DMS79 (cell line): ENCODE measurements around the gene TRAIP.

Source experiments
- DNase-seq: peaks from one replicate; lab custom pipeline; 2025; lab: John Stamatoyannopoulos, UW

Gene TRAIP

GRCh38 chr3:49873623-49874022, 17.3 kb upstream of the TRAIP start:
- DNase-seq = no peak

DNA sequence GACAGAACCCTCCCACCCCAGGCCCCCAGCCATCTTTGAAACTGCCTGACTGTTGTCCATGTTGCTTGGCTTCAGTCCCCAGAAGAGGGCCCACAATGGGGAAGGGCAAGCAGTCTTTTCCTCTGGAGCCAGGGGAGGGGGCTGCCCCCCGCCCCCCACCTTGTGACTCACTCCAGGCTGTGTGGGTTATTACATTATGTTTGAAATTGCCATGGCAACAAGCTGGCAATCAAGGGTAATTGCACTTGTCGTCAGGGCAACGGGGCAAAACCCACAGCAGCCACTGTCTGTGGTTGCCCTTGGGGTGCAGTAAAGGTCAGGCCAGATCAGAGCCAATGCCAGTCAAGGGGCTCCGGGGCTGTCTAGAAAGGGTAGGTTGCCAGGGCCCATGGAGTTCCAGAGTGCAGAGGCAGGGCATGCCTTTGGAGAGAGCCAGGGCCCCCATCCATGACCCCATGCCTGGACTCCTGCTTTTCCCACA, 16.5 kb upstream of the TRAIP start:
- no peak for DNase-seq

GRCh38 chr3:49871531-49872153, 15.3 kb upstream of the TRAIP start:
- DNase-seq = no peak

- DNase-seq = no peak
Observed at GRCh38 chr3:49869525-49870126, 13.3 kb upstream of the TRAIP start, which contains the start of gene CAMKV. TSS of gene CAMKV (minus strand) at chr3:49869906. CDS start at chr3:49862388, 7,518 bp downstream.

DNA sequence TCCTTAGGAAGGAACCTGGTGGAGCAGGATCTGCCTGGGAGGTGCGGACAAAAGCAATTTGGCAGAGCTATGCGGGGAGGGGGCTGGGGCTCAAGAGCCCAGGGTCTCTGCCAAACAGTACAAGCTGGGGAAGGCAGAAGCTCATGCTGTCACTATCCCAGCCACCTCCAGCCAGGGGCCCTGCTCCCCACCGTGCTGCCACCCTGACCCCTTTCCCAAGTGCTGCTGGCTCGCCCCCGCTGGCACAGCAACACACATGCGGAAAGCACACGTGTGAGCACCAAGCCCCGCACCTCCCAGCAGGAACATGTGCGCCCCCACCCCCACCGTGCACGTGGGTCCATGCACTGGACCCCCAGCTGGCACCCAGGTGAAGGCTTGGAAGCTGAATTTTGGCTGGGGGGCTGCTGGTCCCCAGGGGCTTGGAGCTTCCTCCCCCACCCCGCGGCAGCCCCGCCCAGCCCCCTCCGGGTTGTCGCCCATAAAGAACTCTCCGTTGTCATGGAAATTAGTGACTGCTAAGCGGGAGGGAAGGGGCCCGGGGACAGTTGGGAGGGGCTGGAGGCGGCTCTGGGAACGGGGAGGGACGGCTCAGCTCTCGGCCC, 12.6 kb upstream of the TRAIP start:
- DNase-seq = no peak

DNA sequence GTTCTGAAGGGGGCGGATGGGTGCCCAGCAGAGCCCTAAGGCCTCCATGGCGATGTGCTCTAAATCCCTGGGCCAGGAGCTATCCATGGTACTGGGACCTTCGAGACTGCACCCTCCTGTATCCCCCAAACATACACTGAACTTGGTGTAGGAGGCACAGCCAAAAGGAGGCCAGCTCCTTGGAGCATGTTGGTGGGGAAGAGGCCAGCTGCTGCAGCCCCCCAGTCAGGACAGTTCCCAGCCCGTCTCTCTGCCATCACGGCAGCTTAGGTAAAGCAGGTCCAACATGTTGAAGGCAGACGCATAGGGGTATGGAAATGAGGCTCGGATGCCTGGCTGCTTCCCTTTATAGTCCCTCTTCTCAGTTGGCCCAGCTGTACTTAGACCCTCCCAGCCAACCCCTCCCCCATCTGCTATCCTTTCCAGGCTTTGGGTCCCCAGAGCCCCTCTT, 11.5 kb upstream of the TRAIP start:
- no peak for DNase-seq

- DNase-seq = no peak
Observed at GRCh38 chr3:49867400-49867799, 11.0 kb upstream of the TRAIP start.

- no peak for DNase-seq
Observed at GRCh38 chr3:49865198-49865784, 8.9 kb upstream of the TRAIP start.

GRCh38 chr3:49864505-49864904, 8.1 kb upstream of the TRAIP start:
- DNase-seq = no peak

DNA sequence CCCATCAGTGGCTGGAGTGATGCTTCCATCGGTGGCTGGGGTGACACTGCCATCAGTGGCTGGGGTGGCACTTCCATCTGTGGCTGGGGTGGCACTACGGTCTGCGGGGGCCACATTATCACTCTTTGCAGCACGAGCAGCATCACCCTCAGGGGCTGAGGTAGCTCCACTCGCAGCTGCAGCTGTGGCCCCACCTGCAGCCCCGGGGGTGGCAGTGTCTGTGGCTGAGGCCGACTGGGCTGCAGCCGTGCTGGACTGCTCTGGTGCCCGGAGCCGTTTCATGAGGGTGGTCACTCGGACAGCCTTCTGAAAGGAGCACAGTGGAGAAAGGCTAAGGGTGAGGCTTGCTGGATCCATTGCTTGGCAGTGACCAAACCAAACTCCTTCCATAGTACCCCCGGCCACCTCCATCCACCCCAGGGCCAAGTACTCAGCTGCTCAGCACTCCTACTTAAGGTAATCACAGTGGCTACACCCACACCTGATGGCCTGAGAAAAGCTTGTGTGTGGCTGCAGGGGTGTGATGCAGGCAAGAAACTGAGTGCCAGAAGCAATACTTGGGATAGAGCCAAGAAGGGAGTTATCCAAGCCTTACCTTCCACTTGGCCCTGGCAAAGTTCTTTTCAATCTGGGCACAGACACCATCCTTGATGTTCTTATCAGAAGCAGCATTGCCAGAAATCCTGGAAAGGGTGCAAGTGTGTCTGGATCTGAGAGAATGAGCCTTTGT, 3.4 kb upstream of the TRAIP start:
- DNase-seq = peak; percentile 38

GRCh38 chr3:49855662-49856061, 702 bp downstream of the TRAIP start:
- no peak for DNase-seq

DNA sequence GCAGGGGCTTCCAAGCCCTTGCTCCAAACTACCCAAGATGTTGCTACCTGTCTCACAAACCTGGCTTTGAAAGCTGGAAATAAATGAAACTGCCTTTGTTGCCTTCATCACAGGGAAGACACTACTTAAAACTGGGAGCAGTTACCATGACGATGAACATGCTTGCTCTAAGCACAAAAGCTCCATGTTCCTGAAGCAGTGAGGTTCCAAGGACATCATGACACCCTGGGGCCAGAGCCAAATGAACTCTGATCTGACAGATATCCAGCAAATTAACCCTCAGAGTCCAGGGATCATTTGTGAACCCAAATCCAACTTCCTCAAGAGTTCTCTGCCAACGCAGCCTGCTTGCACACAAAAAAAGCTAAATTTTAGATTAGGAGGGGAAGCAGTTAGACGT, 10.7 kb downstream of the TRAIP start:
- DNase-seq = no peak

DNA sequence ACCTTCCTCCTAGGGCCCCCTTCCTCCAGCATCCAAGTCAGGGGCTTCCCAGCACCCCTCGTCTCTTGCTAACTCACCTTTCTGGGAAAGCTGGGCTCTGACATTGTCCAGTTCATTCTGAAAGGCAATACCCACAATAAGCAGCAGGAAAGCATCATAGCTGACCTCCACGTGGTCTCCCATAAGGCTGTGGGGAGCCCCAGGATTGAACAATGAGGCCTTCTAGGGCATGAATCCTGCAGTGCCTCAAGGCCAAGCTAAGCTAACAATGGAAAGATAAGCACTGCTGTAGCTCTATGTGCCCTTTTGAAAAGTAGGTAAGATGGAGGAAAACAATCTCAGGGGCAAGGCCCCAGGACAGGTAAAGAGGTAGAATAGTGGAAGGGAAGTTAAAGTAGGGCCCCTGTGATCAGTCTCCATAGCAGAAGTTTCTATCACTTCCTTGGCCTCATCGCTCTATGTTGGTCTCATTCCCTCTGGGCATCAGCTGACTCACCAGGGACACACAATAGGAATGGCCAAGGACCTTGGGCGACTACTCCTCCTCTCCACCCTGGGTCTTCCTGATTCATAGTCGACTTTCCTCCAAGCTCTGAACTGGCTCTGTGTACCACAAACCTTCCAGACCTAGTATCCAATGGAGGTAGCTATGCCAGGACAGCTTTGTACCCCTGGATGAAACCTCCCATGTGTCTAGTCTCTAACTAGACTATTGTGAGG, 11.7 kb downstream of the TRAIP start:
- DNase-seq = no peak

DNA sequence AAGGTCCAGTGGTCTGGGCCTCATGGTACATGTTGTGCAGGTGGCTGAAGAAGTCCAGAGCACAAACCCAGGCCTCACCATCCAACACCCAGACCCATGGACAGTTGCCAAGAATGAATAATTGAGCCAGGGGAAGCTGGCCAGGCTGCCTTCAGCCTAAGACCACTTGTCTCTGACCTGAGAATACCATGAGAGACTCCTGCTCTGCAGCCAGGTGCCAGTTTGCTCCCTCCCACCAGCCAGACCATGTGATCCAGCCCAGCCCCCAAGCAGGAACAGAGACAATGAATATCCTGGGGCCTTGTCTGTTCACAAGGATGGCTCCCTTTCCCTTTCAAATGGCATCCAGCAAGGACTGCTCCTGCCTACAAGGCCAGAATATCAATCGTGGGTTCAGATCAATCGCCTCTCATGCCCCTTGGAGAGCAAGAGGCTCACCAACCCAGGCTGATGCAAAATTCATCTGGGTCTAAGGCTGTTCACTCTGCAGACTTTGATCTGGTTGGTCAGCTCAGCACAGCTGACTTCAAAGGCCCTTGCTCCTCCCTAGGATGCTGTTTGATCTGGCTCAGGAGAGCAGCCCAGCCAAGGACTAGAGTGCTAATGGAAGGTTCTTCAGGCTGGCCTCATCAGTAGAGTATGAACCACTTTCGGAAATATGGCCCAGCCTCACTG, 13.4 kb downstream of the TRAIP start:
- no peak for DNase-seq

- no peak for DNase-seq
Observed at GRCh38 chr3:49841806-49842205, 14.6 kb downstream of the TRAIP start.

DNA sequence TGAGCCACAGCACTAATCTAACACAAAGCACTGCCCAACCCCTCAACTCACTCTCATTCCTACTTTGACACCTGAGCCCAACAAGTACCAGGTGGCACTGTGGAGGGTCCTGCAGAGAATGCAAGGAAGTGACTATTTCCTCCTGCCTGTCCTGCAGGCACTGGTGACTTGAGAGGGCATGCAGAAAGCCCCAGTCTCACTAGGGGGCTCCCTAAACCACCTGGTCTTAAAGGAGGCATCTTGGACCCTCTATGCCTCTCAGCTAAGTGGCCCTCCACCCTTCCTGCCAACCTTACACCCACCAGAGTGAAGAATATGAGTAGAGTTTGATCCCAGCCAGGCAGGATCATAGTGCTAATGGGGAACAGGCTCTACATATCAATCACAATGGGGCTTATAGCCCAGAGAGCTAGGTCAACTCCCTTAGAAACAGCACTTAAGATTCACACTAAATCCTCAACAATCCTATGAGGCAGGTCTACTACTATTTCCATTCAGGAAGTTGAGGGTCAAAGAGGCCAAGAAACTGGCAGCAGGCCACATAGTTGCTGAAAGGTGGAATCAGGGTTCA, 15.2 kb downstream of the TRAIP start:
- DNase-seq = no peak

GRCh38 chr3:49840388-49840787, 16.0 kb downstream of the TRAIP start:
- DNase-seq = no peak

DNA sequence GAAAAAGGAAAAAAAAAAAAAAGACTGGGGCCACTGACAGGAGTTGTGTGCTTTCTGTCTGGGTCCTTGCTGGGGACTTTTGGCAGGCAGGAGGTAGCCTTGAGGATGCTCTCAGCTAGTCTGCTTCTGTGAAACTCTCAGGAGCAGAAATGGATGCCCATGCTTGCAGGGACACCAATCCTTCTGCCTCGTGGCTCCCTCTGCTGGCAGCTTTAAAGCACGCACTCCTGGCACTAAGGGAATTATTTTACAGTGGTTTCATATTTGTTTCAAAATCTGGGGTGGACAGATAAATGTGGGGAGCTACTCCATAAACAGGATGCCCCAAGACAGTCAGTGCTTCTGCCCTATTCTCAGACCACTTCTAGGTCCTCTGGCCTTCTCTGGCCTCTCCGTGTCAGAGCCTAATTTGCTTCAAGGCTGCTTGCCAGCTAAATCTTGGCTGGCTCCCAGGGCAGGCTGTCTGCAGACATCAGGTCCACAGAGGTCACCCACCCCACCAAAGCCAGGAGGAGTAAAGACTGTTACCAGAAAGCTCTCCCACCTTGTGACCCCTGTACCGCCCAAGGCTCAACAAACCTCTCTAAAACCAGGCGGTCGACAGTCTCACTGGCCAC, 17.1 kb downstream of the TRAIP start:
- peak; percentile 27 for DNase-seq

- no peak for DNase-seq
Observed at GRCh38 chr3:49831341-49831740, 25.0 kb downstream of the TRAIP start.

DNA sequence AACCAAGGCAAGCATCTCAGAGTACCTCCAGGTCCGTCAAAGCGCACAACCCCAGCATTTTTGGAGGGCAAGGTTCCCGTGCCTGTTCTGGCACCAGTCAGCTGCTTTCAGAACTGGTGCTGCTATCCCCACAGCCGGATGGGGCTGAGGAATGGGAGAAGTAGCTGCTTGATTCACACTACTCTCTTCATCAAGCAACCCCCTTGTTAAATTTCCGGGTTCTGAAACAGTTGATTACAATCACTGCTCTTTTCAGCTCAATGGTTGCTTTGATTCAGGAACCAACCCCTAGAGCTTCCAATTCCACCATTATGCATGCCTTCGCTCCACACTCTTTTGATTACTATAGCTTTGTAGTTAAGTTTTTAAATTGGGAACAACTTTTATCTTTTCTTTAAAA, 30.3 kb downstream of the TRAIP start:
- DNase-seq = no peak
